Neural progenitor cell (in vitro differentiated cells): Measurements from ENCODE around the gene NGF. TPM values are rescaled to one million over a fixed set of nuclear protein-coding genes. Genes with fewer than 3 reads are reported as not detected.

Source experiments
- DNase-seq: peaks from one replicate; pipeline ENCODE4 v3.0.0-alpha.2; 2016; ENCODE audit warnings: low spot score
- H2AFZ ChIP-seq: fragments of 200-600 bp; sonication (generic); replicated peaks from 2 replicates; pipeline ENCODE4 v1.6.1; 2016; ENCODE audit warnings: antibody characterized with exemption
- H3F3A ChIP-seq: fragments of 200-600 bp; sonication (generic); 2 replicates; pipeline ENCODE4 v1.6.1; 2016; ENCODE audit warnings: antibody characterized with exemption, low read depth
- H3K27ac ChIP-seq: fragments of 200-600 bp; sonication (generic); 2 replicates; pipeline ENCODE4 v1.5.1; 2016; ENCODE audit warnings: mild to moderate bottlenecking
- H3K27me3 ChIP-seq: fragments of 200-600 bp; sonication (generic); 2 replicates; pipeline ENCODE4 v1.6.1; 2016; ENCODE audit warnings: mild to moderate bottlenecking, moderate library complexity
- H3K36me3 ChIP-seq: fragments of 200-600 bp; sonication (generic); 2 replicates; pipeline ENCODE4 v1.5.1; 2016
- H3K4me1 ChIP-seq: fragments of 200-600 bp; sonication (generic); 2 replicates; pipeline ENCODE4 v1.6.1; 2016; ENCODE audit warnings: mixed run types
- H3K4me2 ChIP-seq: fragments of 200-600 bp; sonication (generic); 2 replicates; pipeline ENCODE4 v1.6.1; 2016
- H3K4me3 ChIP-seq: fragments of 200-600 bp; sonication (generic); 2 replicates; pipeline ENCODE4 v1.5.1; 2016
- H3K79me2 ChIP-seq: fragments of 200-600 bp; sonication (generic); 2 replicates; pipeline ENCODE4 v1.6.1; 2016; ENCODE audit warnings: low read depth
- H3K9ac ChIP-seq: fragments of 200-600 bp; sonication (generic); 2 replicates; pipeline ENCODE4 v1.6.1; 2016
- H3K9me3 ChIP-seq: fragments of 200-600 bp; sonication (generic); 2 replicates; pipeline ENCODE4 v1.5.1; 2016; ENCODE audit warnings: low read depth
- H4K20me1 ChIP-seq: fragments of 200-600 bp; sonication (generic); 2 replicates; pipeline ENCODE4 v1.6.1; 2016; ENCODE audit warnings: low read depth
- H3K27ac Mint-ChIP-seq: 3 replicates; pipeline ENCODE4 v1.8.0; 2021; ENCODE audit warnings: mixed read lengths
- H3K27me3 Mint-ChIP-seq: 2 replicates; pipeline ENCODE4 v1.8.0; 2022; ENCODE audit warnings: low read depth, mild to moderate bottlenecking, inconsistent platforms, moderate library complexity, mixed read lengths; ENCODE audit not compliant: insufficient read depth
- H3K36me3 Mint-ChIP-seq: 3 replicates; pipeline ENCODE4 v1.8.0; 2021; ENCODE audit warnings: mixed read lengths
- H3K4me1 Mint-ChIP-seq: 3 replicates; pipeline ENCODE4 v1.8.0; 2021; ENCODE audit warnings: mixed read lengths
- H3K4me3 Mint-ChIP-seq: 3 replicates; pipeline ENCODE4 v1.8.0; 2021; ENCODE audit warnings: mild to moderate bottlenecking, moderate library complexity, mixed read lengths
- H3K9me3 Mint-ChIP-seq: 3 replicates; pipeline ENCODE4 v1.8.0; 2020; ENCODE audit warnings: mixed read lengths
- CTCF ChIP-seq: fragments of 200-600 bp; sonication (generic); IDR thresholded peaks from 2 replicates; pipeline ENCODE4 v1.5.1; 2017; ENCODE audit warnings: antibody characterized with exemption, mild to moderate bottlenecking
- EZH2 ChIP-seq: fragments of 200-600 bp; sonication (generic); IDR thresholded peaks from 2 replicates; pipeline ENCODE4 v1.6.1; 2017; ENCODE audit warnings: antibody characterized with exemption, mild to moderate bottlenecking, moderate library complexity
- EZH2phosphoT487 ChIP-seq: fragments of 200-600 bp; sonication (generic); IDR thresholded peaks from 2 replicates; pipeline ENCODE4 v1.6.1; 2017; ENCODE audit warnings: antibody characterized with exemption
- total RNA-seq: library from RNA; depleted of rRNA; stranded (reverse); fragments of >200 nt; gene quantifications from 2 replicates; pipeline ENCODE4 v1.2.3, GENCODE V29; 2015; ENCODE audit warnings: low replicate concordance

Gene NGF
- total RNA-seq, 1 donor from 2014 or later = not detected

GRCh38 chr1:115374598-115374997 is 36.5 kb upstream of the NGF start:
- Mint-ChIP-seq H3K27me3 (no peaks in the 10 kb centered on the region), H3K36me3 (no peaks in the 10 kb centered on the region), H3K4me1 (no peaks in the 10 kb centered on the region), H3K27ac (no peak overlapping the region), H3K9me3 (no peaks in the 10 kb centered on the region), H3K4me3 (no peak overlapping the region)
- Histone ChIP-seq H2AFZ (no peak overlapping the region), H3K9ac (no peak overlapping the region), H3F3A (no peaks in the 10 kb centered on the region), H3K4me2 (no peak overlapping the region), H3K27ac (no peak overlapping the region), H3K36me3 (no peaks in the 10 kb centered on the region), H3K4me3 (no peak overlapping the region), H3K27me3 (no peaks in the 10 kb centered on the region), H3K79me2 (no peaks in the 10 kb centered on the region), H3K4me1 (no peaks in the 10 kb centered on the region), H4K20me1 (no peaks in the 10 kb centered on the region), H3K9me3 (no peaks in the 10 kb centered on the region)
- TF ChIP-seq CTCF (no peak), EZH2 (no peak), EZH2phosphoT487 (no peak)
- no peak for DNase-seq

GRCh38 chr1:115373305-115373704 is 35.3 kb upstream of the NGF start:
- no peaks in the 10 kb centered on the region for H3K9me3 ChIP-seq
- no peak overlapping the region for H3K4me2 ChIP-seq
- H3K4me3 Mint-ChIP-seq = no peak overlapping the region
- no peak overlapping the region for H3K27ac ChIP-seq
- H3K9ac ChIP-seq = no peak overlapping the region
- no peaks in the 10 kb centered on the region for H3K27me3 ChIP-seq
- H3K4me1 Mint-ChIP-seq = no peaks in the 10 kb centered on the region
- H3K36me3 Mint-ChIP-seq = no peaks in the 10 kb centered on the region
- no peaks in the 10 kb centered on the region for H3K36me3 ChIP-seq
- no peaks in the 10 kb centered on the region for H3K27me3 Mint-ChIP-seq
- H2AFZ ChIP-seq = no peak overlapping the region
- no peak overlapping the region for H3K27ac Mint-ChIP-seq
- no peak overlapping the region for H3K4me3 ChIP-seq
- H4K20me1 ChIP-seq = no peaks in the 10 kb centered on the region
- TF ChIP-seq EZH2 (no peak), CTCF (no peak), EZH2phosphoT487 (no peak)
- no peaks in the 10 kb centered on the region for H3F3A ChIP-seq
- H3K4me1 ChIP-seq = no peaks in the 10 kb centered on the region
- no peaks in the 10 kb centered on the region for H3K9me3 Mint-ChIP-seq
- no peaks in the 10 kb centered on the region for H3K79me2 ChIP-seq
- no peak for DNase-seq

GRCh38 chr1:115365738-115366137 is 27.7 kb upstream of the NGF start:
- Histone ChIP-seq H3K27ac (no peak overlapping the region), H4K20me1 (no peaks in the 10 kb centered on the region), H3K79me2 (no peaks in the 10 kb centered on the region), H2AFZ (no peak overlapping the region), H3K9ac (no peak overlapping the region), H3F3A (no peaks in the 10 kb centered on the region), H3K36me3 (no peaks in the 10 kb centered on the region), H3K27me3 (no peaks in the 10 kb centered on the region), H3K9me3 (no peaks in the 10 kb centered on the region), H3K4me1 (no peaks in the 10 kb centered on the region), H3K4me3 (no peak overlapping the region), H3K4me2 (no peak overlapping the region)
- TF ChIP-seq EZH2phosphoT487 (no peak), CTCF (no peak), EZH2 (no peak)
- H3K27ac Mint-ChIP-seq = peak overlapping the region; percentile 67
- H3K27me3 Mint-ChIP-seq = peaks cover 6% of the 10 kb centered on the region
- H3K4me1 Mint-ChIP-seq = no peaks in the 10 kb centered on the region
- no peak overlapping the region for H3K4me3 Mint-ChIP-seq
- H3K9me3 Mint-ChIP-seq = peaks cover 12% of the 10 kb centered on the region
- H3K36me3 Mint-ChIP-seq = no peaks in the 10 kb centered on the region
- DNase-seq = no peak

- no peak for DNase-seq
- TF ChIP-seq CTCF (no peak), EZH2phosphoT487 (no peak), EZH2 (no peak)
- no peak overlapping the region for H2AFZ ChIP-seq
- no peaks in the 10 kb centered on the region for H3K4me1 ChIP-seq
- no peak overlapping the region for H3K27ac ChIP-seq
- Mint-ChIP-seq H3K4me1 (no peaks in the 10 kb centered on the region), H3K27me3 (peaks cover 6% of the 10 kb centered on the region), H3K36me3 (no peaks in the 10 kb centered on the region), H3K27ac (no peak overlapping the region), H3K9me3 (peaks cover 12% of the 10 kb centered on the region), H3K4me3 (no peak overlapping the region)
- H3K79me2 ChIP-seq = no peaks in the 10 kb centered on the region
- H4K20me1 ChIP-seq = no peaks in the 10 kb centered on the region
- no peaks in the 10 kb centered on the region for H3K9me3 ChIP-seq
- H3K36me3 ChIP-seq = no peaks in the 10 kb centered on the region
- H3K27me3 ChIP-seq = no peaks in the 10 kb centered on the region
- no peaks in the 10 kb centered on the region for H3F3A ChIP-seq
- H3K4me2 ChIP-seq = no peak overlapping the region
- H3K4me3 ChIP-seq = no peak overlapping the region
- no peak overlapping the region for H3K9ac ChIP-seq
Measured at GRCh38 chr1:115364780-115365155, 26.7 kb upstream of the NGF start.
